HepG2 (cell line): ENCODE results near the gene SMAD7. TPM values are rescaled to one million over a fixed set of nuclear protein-coding genes. Genes with fewer than 3 reads are reported as not detected.

Experiments
- ATAC-seq: fragments of 200-7000 bp; cut with Tn5 transposase; 3 replicates; pipeline ENCODE4 v1.9.1; 2020; ENCODE audit warnings: mild to moderate bottlenecking, moderate library complexity
- BruUV-seq: library from RNA; stranded (reverse); fragments of 400-500 nt; replicated peaks from 2 replicates; lab custom pipeline; 2021; lab: Mats Ljungman, UMichigan
- CTCF ChIA-PET: fragments of 300-600 bp; formaldehyde crosslinking; extraction: SDS; loops from one replicate; lab custom pipeline; 2021; ENCODE audit warnings: low total read pairs, inconsistent platforms, low intra/inter-chr PET ratio; lab: Yijun Ruan, JAX
- POLR2A ChIA-PET: fragments of 350-600 bp; sonication (Branson Sonifier 250); formaldehyde crosslinking; loops from one replicate; lab custom pipeline; 2020; ENCODE audit warnings: antibody characterized with exemption, inconsistent platforms; lab: Yijun Ruan, JAX
- DNase-seq: peaks from one replicate; pipeline ENCODE4 v3.0.0-alpha.2; 2015; ENCODE audit warnings: low spot score
- FAIRE-seq: peaks from 3 replicates; lab custom pipeline; 2011; peaks lifted over from hg19 to GRCh38; lab: Jason Lieb, UNC
- H2AFZ ChIP-seq: one replicate; pipeline ENCODE4 v1.6.1; 2011; ENCODE audit warnings: low read length, inconsistent platforms
- H3K27ac ChIP-seq: fragments of 300-600 bp; 3 replicates; pipeline ENCODE4 v1.8.0; 2011; ENCODE audit warnings: mixed run types, mild to moderate bottlenecking, mixed read lengths, low read length, inconsistent platforms; ENCODE audit not compliant: insufficient read depth; ENCODE audit errors: extremely low read length
- H3K27me3 ChIP-seq, 2 experiments: fragments of 200-600 bp in 1 of 2; 2 replicates in 1 of 2; 3 replicates in 1 of 2; pipeline versions ENCODE4 v1.6.0 to v1.8.0; 2011; ENCODE audit warnings: low read length in 2 of 2, mild to moderate bottlenecking in 2 of 2, moderate library complexity in 2 of 2, inconsistent platforms in 1 of 2; ENCODE audit not compliant: insufficient read depth in 2 of 2, control insufficient read depth in 1 of 2
- H3K36me3 ChIP-seq, 2 experiments: fragments of 200-600 bp in 1 of 2; replicated peaks in 1 of 2; 2 replicates in 1 of 2; 3 replicates in 1 of 2; pipeline versions ENCODE4 v1.5.1 to v1.8.0; 2011; ENCODE audit warnings: low read length in 2 of 2, inconsistent platforms in 1 of 2; ENCODE audit not compliant: insufficient read depth in 2 of 2, control insufficient read depth in 1 of 2
- H3K4me1 ChIP-seq: 2 replicates; pipeline ENCODE4 v1.5.1; 2012; ENCODE audit warnings: low read length, inconsistent platforms; ENCODE audit not compliant: insufficient read depth
- H3K4me2 ChIP-seq: 2 replicates; pipeline ENCODE4 v1.6.0; 2011; ENCODE audit warnings: low read depth, low read length, inconsistent platforms
- H3K4me3 ChIP-seq, 3 experiments: fragments of 200-600 bp in 1 of 3; sonication (generic), shearing (Covaris generic) in 1 of 3; replicated peaks in 1 of 3; 2 replicates each; pipeline ENCODE4 v1.5.1; 2011 to 2016; ENCODE audit warnings: low read length in 3 of 3, inconsistent platforms in 2 of 3, low read depth in 2 of 3, mild to moderate bottlenecking in 2 of 3, control low read depth in 1 of 3, mixed read lengths in 1 of 3; ENCODE audit not compliant: insufficient read depth in 1 of 3
- H3K79me2 ChIP-seq: one replicate; pipeline ENCODE4 v1.6.1; 2011; ENCODE audit warnings: low read length, inconsistent platforms; ENCODE audit not compliant: insufficient read depth
- H3K9ac ChIP-seq: 2 replicates; pipeline ENCODE4 v1.6.0; 2011; ENCODE audit warnings: mild to moderate bottlenecking, low read depth, low read length, inconsistent platforms; ENCODE audit not compliant: insufficient read depth
- H3K9me3 ChIP-seq: 2 replicates; pipeline ENCODE4 v1.5.1; 2012; ENCODE audit warnings: mild to moderate bottlenecking, low read length
- H4K20me1 ChIP-seq: 2 replicates; pipeline ENCODE4 v1.6.0; 2011; ENCODE audit warnings: inconsistent platforms, mild to moderate bottlenecking, low read length, moderate library complexity; ENCODE audit not compliant: insufficient read depth
- NR2F2 ChIP-seq: IDR thresholded peaks from 2 replicates; pipeline ENCODE4 v1.6.1; 2012; ENCODE audit warnings: low read depth, inconsistent platforms, borderline replicate concordance
- ZHX2 ChIP-seq, 2 experiments: sonication (generic) in 1 of 2; formaldehyde crosslinking in 1 of 2; IDR thresholded peaks; 2 replicates each; pipeline versions ENCODE4 v1.6.1 to v1.9.0; 2014 to 2022; ENCODE audit warnings: antibody characterized with exemption in 1 of 2, borderline replicate concordance in 1 of 2, inconsistent platforms in 1 of 2, low read depth in 1 of 2, missing genetic modification reagents in 1 of 2
- ZMYM2 ChIP-seq: sonication (generic); formaldehyde crosslinking; IDR thresholded peaks from 2 replicates; pipeline ENCODE4 v1.8.0; 2022; ENCODE audit warnings: mild to moderate bottlenecking, missing genetic modification reagents
- WGBS: methylation state at CpG from one replicate; pipeline ENCODE4 v1.1.6; 2017; ENCODE audit warnings: low lambda C conversion rate; 5-methylcytosine and 5-hydroxymethylcytosine counted together
- in situ Hi-C: cut with HindIII; loops from 2 replicates; pipeline ENCODE4 v1.10.0; 2017; ENCODE audit warnings: low pct_unique_long_range_greater_than_20kb; ENCODE audit not compliant: extremely low pct_ligation_motif_present
- intact Hi-C: fragments of 100-400 bp; cut with micrococcal nuclease; formaldehyde crosslinking; loops from one replicate; pipeline ENCODE4 v1.10.0; 2022; ENCODE audit not compliant: unreplicated experiment
- polyA plus RNA-seq, 8 experiments: library from polyadenylated mRNA; depleted of rRNA in 3 of 8; stranded (reverse) in 7 of 8; unstranded in 1 of 8; fragments of >200 nt; fragmentation: Illumina TruSeq in 4 of 8; extraction: Trizol in 4 of 8; gene quantifications; 2 replicates each; pipeline versions ENCODE4 v1.2.1 to v1.2.3, GENCODE V29; 2011 to 2016; ENCODE audit warnings: low read depth in 4 of 8, missing spikeins in 1 of 8, mixed read lengths in 1 of 8; ENCODE audit not compliant: insufficient read depth in 1 of 8
- total RNA-seq, 5 experiments: library from RNA; depleted of rRNA; stranded (reverse); fragments of >200 nt; fragmentation: Illumina TruSeq; extraction: Trizol; gene quantifications; 2 replicates each; pipeline ENCODE4 v1.2.3, GENCODE V29; 2016; ENCODE audit warnings: low read depth in 1 of 5
- TF ChIP-seq, protein P1 (sequence below): sonication (generic); formaldehyde crosslinking; IDR thresholded peaks from 2 replicates; pipeline ENCODE4 v1.4.0; 2020; ENCODE audit warnings: mild to moderate bottlenecking, missing genetic modification reagents

SMAD7 gene
- total and polyA plus RNA-seq, 2 of the 13 experiments (the other 11 are each of a cell fraction or from before 2014, with no cell fraction given), result 17.4 to 24.7 TPM

DNA sequence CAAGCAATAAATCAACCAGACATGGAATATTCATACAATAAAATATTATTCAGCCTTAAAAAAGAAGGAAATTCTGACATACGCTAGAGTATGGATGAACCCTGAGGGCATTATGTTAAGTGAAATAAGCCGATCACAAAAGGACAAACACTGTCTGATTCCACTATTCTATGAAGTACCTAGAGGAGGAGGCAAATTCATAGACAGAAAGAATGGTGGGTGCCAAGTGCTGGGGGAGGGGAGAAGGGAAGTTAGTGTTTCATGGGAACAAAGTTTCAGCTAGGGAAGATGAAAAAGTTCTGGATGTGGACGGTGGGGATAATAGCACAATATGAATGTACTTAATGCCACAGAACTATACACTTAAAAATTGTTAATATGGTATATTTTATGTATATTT, 19.8 kb downstream of the SMAD7 start:
- DNase-seq, result no peak
- peak overlapping the region; percentile 89 for H3K27ac ChIP-seq
- no peaks in the 10 kb centered on the region for H3K27me3 ChIP-seq
- FAIRE-seq, result peak; percentile 69
- peaks cover 92% of the 10 kb centered on the region for H3K79me2 ChIP-seq
- TF ChIP-seq ZHX2 (IDR thresholded peaks at IDR 0.05; ENCODE audit: low read depth) (no peak), ZHX2 (CRISPR knock-in tag; IDR thresholded peaks at IDR 0.05; ENCODE audit: borderline replicate concordance) (no peak), NR2F2 (no peak), ZMYM2 (CRISPR knock-in tag) (no peak)
- TF ChIP-seq, protein P1, sequence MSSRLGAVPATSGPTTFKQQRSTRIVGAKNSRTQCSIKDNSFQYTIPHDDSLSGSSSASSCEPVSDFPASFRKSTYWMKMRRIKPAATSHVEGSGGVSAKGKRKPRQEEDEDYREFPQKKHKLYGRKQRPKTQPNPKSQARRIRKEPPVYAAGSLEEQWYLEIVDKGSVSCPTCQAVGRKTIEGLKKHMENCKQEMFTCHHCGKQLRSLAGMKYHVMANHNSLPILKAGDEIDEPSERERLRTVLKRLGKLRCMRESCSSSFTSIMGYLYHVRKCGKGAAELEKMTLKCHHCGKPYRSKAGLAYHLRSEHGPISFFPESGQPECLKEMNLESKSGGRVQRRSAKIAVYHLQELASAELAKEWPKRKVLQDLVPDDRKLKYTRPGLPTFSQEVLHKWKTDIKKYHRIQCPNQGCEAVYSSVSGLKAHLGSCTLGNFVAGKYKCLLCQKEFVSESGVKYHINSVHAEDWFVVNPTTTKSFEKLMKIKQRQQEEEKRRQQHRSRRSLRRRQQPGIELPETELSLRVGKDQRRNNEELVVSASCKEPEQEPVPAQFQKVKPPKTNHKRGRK, result no peak
- TF ChIP-seq, all 625 proteins: peak for 0
- Histone ChIP-seq H3K4me2 (peak overlapping the region; percentile 80), H2AFZ (no peak overlapping the region), H3K9me3 (no peaks in the 10 kb centered on the region), H4K20me1 (peaks cover 47% of the 10 kb centered on the region), H3K4me3 (peak overlapping the region in 2 of 3 experiments; percentile 41 to 69; a peak in 5 of 6 replicates), H3K4me1 (peaks cover 98% of the 10 kb centered on the region), H3K9ac (peak overlapping the region; percentile 66), H3K36me3 (peaks cover 4 to 20% of the 10 kb centered on the region in 2 experiments)
- ATAC-seq, result no peak
- CTCF ChIA-PET, result no interaction called here
- in situ Hi-C loops (no loop called here), intact Hi-C loops (loop anchor here (1.0 kb wide), 3 partner anchors 11 to 29 kb away; no protein-coding TSS in a partner anchor)
- WGBS, result 31% methylated on average over 3 of the region's 3 CpGs
- no TSS peak for BruUV-seq
- POLR2A ChIA-PET, result interaction anchor here (0.8 to 5.2 kb wide), 10 partner anchors 9 to 149 kb away, joined by 3 to 79 read pairs (median 6); no protein-coding TSS in a partner anchor
